ENCODE results near the gene EP400.
"Not testable (repeated sequence)": the region's sequence is repeated elsewhere in the genome, so short reads cannot be mapped to it uniquely, and the experiment has no call there.

Gene EP400

GRCh38 chr12:132100306-132101065 is 150.7 kb downstream of the EP400 start:
- no peak for DNase-seq (ENCODE audit: low spot score)
- in situ Hi-C loops (cut with MboI; ENCODE audit: low pct_unique_long_range_greater_than_20kb, low sequenced_read_pairs, unreplicated experiment) = no loop called here
- TF ChIP-seq CTCF (IDR thresholded peaks at IDR 0.05; ENCODE audit: extremely low read depth, insufficient read depth, missing control alignments) = no peak

GRCh38 chr12:132102297-132102696 is 152.6 kb downstream of the EP400 start:
- DNase-seq (ENCODE audit: low spot score) = no peak
- in situ Hi-C loops (cut with MboI; ENCODE audit: low pct_unique_long_range_greater_than_20kb, low sequenced_read_pairs, unreplicated experiment) = no loop called here
- no peak for TF ChIP-seq CTCF (IDR thresholded peaks at IDR 0.05; ENCODE audit: extremely low read depth, insufficient read depth, missing control alignments)

- in situ Hi-C loops (cut with MboI; ENCODE audit: low pct_unique_long_range_greater_than_20kb, low sequenced_read_pairs, unreplicated experiment) = not testable (repeated sequence)
Observed at GRCh38 chr12:132103072-132103471, 153.3 kb downstream of the EP400 start.

GRCh38 chr12:132103542-132104308 is 154.0 kb downstream of the EP400 start:
- no peak for TF ChIP-seq CTCF (IDR thresholded peaks at IDR 0.05; ENCODE audit: extremely low read depth, insufficient read depth, missing control alignments)

More at GRCh38 chr12:132103072-132103471, 153.3 kb downstream of the EP400 start:
- DNase-seq (ENCODE audit: low spot score) = not testable (repeated sequence)

GRCh38 chr12:132105467-132105866 is 155.7 kb downstream of the EP400 start:
- no peak for TF ChIP-seq CTCF (IDR thresholded peaks at IDR 0.05; ENCODE audit: extremely low read depth, insufficient read depth, missing control alignments)
- in situ Hi-C loops (cut with MboI; ENCODE audit: low pct_unique_long_range_greater_than_20kb, low sequenced_read_pairs, unreplicated experiment) = no loop called here
- DNase-seq (ENCODE audit: low spot score) = no peak

More at GRCh38 chr12:132103542-132104308, 154.0 kb downstream of the EP400 start:
- DNase-seq (ENCODE audit: low spot score) = no peak
- in situ Hi-C loops (cut with MboI; ENCODE audit: low pct_unique_long_range_greater_than_20kb, low sequenced_read_pairs, unreplicated experiment) = no loop called here

GRCh38 chr12:132106921-132107320 is 157.2 kb downstream of the EP400 start:
- no peak for DNase-seq (ENCODE audit: low spot score)
- in situ Hi-C loops (cut with MboI; ENCODE audit: low pct_unique_long_range_greater_than_20kb, low sequenced_read_pairs, unreplicated experiment) = no loop called here
- TF ChIP-seq CTCF (IDR thresholded peaks at IDR 0.05; ENCODE audit: extremely low read depth, insufficient read depth, missing control alignments) = no peak
